Measurements from ENCODE around the gene OLFM2.
"Not testable (repeated sequence)": the region's sequence is repeated elsewhere in the genome, so short reads cannot be mapped to it uniquely, and the experiment has no call there.

Gene OLFM2

GRCh38 chr19:9941231-9941630 is 4.9 kb upstream of the OLFM2 start:
- DNase-seq, result no peak

GRCh38 chr19:9940778-9941177 is 4.5 kb upstream of the OLFM2 start:
- no peak for DNase-seq

- DNase-seq, result no peak
Measured at GRCh38 chr19:9939301-9939913, 3.1 kb upstream of the OLFM2 start.

- DNase-seq, result no peak
Measured at GRCh38 chr19:9937001-9937411, 691 bp upstream of the OLFM2 start.

- DNase-seq, result no peak
Measured at GRCh38 chr19:9935506-9936325, 599 bp downstream of the OLFM2 start.

GRCh38 chr19:9934132-9934950 is 2.0 kb downstream of the OLFM2 start:
- peak; percentile 86 for DNase-seq

- no peak for DNase-seq
Measured at GRCh38 chr19:9932835-9933234, 3.5 kb downstream of the OLFM2 start.

- DNase-seq, result no peak
Measured at GRCh38 chr19:9931629-9932028, 4.7 kb downstream of the OLFM2 start.

- no peak for DNase-seq
Measured at GRCh38 chr19:9923440-9923839, 12.9 kb downstream of the OLFM2 start.

- DNase-seq, result not testable (repeated sequence)
Measured at GRCh38 chr19:9922782-9923379, 13.4 kb downstream of the OLFM2 start.

- DNase-seq, result peak; percentile 55
Measured at GRCh38 chr19:9917321-9917720, 19.0 kb downstream of the OLFM2 start.

- no peak for DNase-seq
Measured at GRCh38 chr19:9916719-9917118, 19.6 kb downstream of the OLFM2 start.

- peak; percentile 87 for DNase-seq
Measured at GRCh38 chr19:9914315-9915207, 21.8 kb downstream of the OLFM2 start.

- DNase-seq, result peak; percentile 52
Measured at GRCh38 chr19:9914001-9914314, 22.4 kb downstream of the OLFM2 start.

GRCh38 chr19:9913237-9914000 is 22.9 kb downstream of the OLFM2 start:
- DNase-seq, result peak; percentile 54

GRCh38 chr19:9912551-9913236 is 23.6 kb downstream of the OLFM2 start:
- DNase-seq, result no peak

GRCh38 chr19:9911524-9912185 is 24.7 kb downstream of the OLFM2 start:
- no peak for DNase-seq

GRCh38 chr19:9910625-9911024 is 25.7 kb downstream of the OLFM2 start:
- DNase-seq, result no peak

- DNase-seq, result no peak
Measured at GRCh38 chr19:9909251-9909650, 27.1 kb downstream of the OLFM2 start.

GRCh38 chr19:9906475-9907087 is 29.7 kb downstream of the OLFM2 start:
- DNase-seq, result no peak

Measured in right forelimb (tissue), 1 donor.